GM23338 (cell line): ENCODE data around the gene ZNF185. TPM values are rescaled to one million over a fixed set of nuclear protein-coding genes. Genes with fewer than 3 reads are reported as not detected.

ENCODE experiments used
- ATAC-seq: fragments of 200-7000 bp; cut with Tn5 transposase; 3 replicates; pipeline ENCODE4 v1.9.1; 2020
- DNase-seq: peaks from one replicate; pipeline ENCODE4 v3.0.0-alpha.2; 2015; ENCODE audit warnings: low spot score
- H2AFZ ChIP-seq: fragments of 200-600 bp; sonication (generic); 2 replicates; pipeline ENCODE4 v1.8.0; 2016; ENCODE audit warnings: antibody characterized with exemption, mild to moderate bottlenecking, moderate library complexity
- H3F3A ChIP-seq: fragments of 200-600 bp; sonication (generic); replicated peaks from 2 replicates; pipeline ENCODE4 v1.8.0; 2017; ENCODE audit warnings: antibody characterized with exemption, mixed run types, low read depth
- H3K27ac ChIP-seq: fragments of 200-600 bp; sonication (generic); 2 replicates; pipeline ENCODE4 v1.6.1; 2016; ENCODE audit warnings: low read depth
- H3K27me3 ChIP-seq: fragments of 200-600 bp; sonication (generic); 2 replicates; pipeline ENCODE4 v1.8.0; 2016; ENCODE audit warnings: mild to moderate bottlenecking, mixed run types, moderate library complexity; ENCODE audit not compliant: insufficient read depth
- H3K36me3 ChIP-seq: fragments of 200-600 bp; sonication (generic); 2 replicates; pipeline ENCODE4 v1.8.0; 2016; ENCODE audit warnings: mild to moderate bottlenecking; ENCODE audit not compliant: insufficient read depth
- H3K4me1 ChIP-seq: fragments of 200-600 bp; sonication (generic); 2 replicates; pipeline ENCODE4 v1.8.0; 2016; ENCODE audit warnings: mild to moderate bottlenecking, moderate library complexity; ENCODE audit not compliant: insufficient read depth
- H3K4me2 ChIP-seq: fragments of 200-600 bp; sonication (generic); 2 replicates; pipeline ENCODE4 v1.7.1; 2017; ENCODE audit warnings: mixed run types
- H3K4me3 ChIP-seq: fragments of 200-600 bp; sonication (generic); 2 replicates; pipeline ENCODE4 v1.6.1; 2016; ENCODE audit warnings: mixed run types
- H3K79me2 ChIP-seq: fragments of 200-600 bp; sonication (generic); replicated peaks from 2 replicates; pipeline ENCODE4 v1.8.0; 2017; ENCODE audit warnings: mild to moderate bottlenecking; ENCODE audit not compliant: insufficient read depth
- H3K9me2 ChIP-seq: fragments of 200-600 bp; sonication (generic); 2 replicates; pipeline ENCODE4 v1.8.0; 2017; ENCODE audit not compliant: insufficient read depth
- H4K20me1 ChIP-seq: fragments of 200-600 bp; sonication (generic); replicated peaks from 2 replicates; pipeline ENCODE4 v1.8.0; 2017; ENCODE audit warnings: mild to moderate bottlenecking; ENCODE audit not compliant: insufficient read depth
- H3K27ac Mint-ChIP-seq: 2 replicates; pipeline ENCODE4 v1.8.0; 2020; ENCODE audit warnings: inconsistent platforms, mild to moderate bottlenecking, moderate library complexity, mixed read lengths
- H3K27me3 Mint-ChIP-seq: 3 replicates; pipeline ENCODE4 v1.8.0; 2022; ENCODE audit warnings: low read depth, mild to moderate bottlenecking, moderate library complexity, mixed read lengths, inconsistent platforms; ENCODE audit not compliant: insufficient read depth, poor library complexity
- H3K36me3 Mint-ChIP-seq: 3 replicates; pipeline ENCODE4 v1.8.0; 2021; ENCODE audit warnings: low read depth, mild to moderate bottlenecking, inconsistent platforms, moderate library complexity, mixed read lengths
- H3K4me1 Mint-ChIP-seq: 3 replicates; pipeline ENCODE4 v1.8.0; 2020; ENCODE audit warnings: mild to moderate bottlenecking, inconsistent platforms, mixed read lengths
- H3K4me3 Mint-ChIP-seq: 3 replicates; pipeline ENCODE4 v1.8.0; 2021; ENCODE audit warnings: moderate library complexity, mild to moderate bottlenecking, inconsistent platforms, mixed read lengths
- H3K9me3 Mint-ChIP-seq: 3 replicates; pipeline ENCODE4 v1.8.0; 2020; ENCODE audit warnings: moderate library complexity, mild to moderate bottlenecking, inconsistent platforms, mixed read lengths
- CREB1 ChIP-seq: fragments of 250-450 bp; sonication (Bioruptor Pico); IDR thresholded peaks from 2 replicates; pipeline ENCODE4 v1.5.0; 2020; ENCODE audit warnings: low read depth, mild to moderate bottlenecking, moderate library complexity
- EZH2 ChIP-seq: fragments of 200-600 bp; sonication (generic); IDR thresholded peaks from one replicate; pipeline ENCODE4 v1.8.0; 2017; ENCODE audit warnings: antibody characterized with exemption, mild to moderate bottlenecking, low read depth; ENCODE audit not compliant: unreplicated experiment
- EZH2phosphoT487 ChIP-seq: fragments of 200-600 bp; sonication (generic); IDR thresholded peaks from one replicate; pipeline ENCODE4 v1.8.1; 2018; ENCODE audit warnings: antibody characterized with exemption; ENCODE audit not compliant: unreplicated experiment
- JUNB ChIP-seq: IDR thresholded peaks from one replicate; pipeline ENCODE4 v1.6.1; 2016; ENCODE audit warnings: antibody characterized with exemption; ENCODE audit not compliant: unreplicated experiment
- NANOG ChIP-seq: IDR thresholded peaks from 2 replicates; pipeline ENCODE4 v1.6.1; 2016; ENCODE audit warnings: antibody characterized with exemption, borderline replicate concordance
- POLR2AphosphoS5 ChIP-seq: IDR thresholded peaks from 2 replicates; pipeline ENCODE4 v1.6.1; 2016; ENCODE audit warnings: antibody characterized with exemption, low read depth
- REST ChIP-seq: IDR thresholded peaks from one replicate; pipeline ENCODE4 v1.6.1; 2018; ENCODE audit warnings: antibody characterized with exemption; ENCODE audit not compliant: unreplicated experiment
- STAT1 ChIP-seq: IDR thresholded peaks from one replicate; pipeline ENCODE4 v1.6.1; 2016; ENCODE audit warnings: antibody characterized with exemption; ENCODE audit not compliant: unreplicated experiment
- ZNF114 ChIP-seq: fragments of 250-450 bp; sonication (Bioruptor Pico); IDR thresholded peaks from 2 replicates; pipeline ENCODE4 v1.5.0; 2020; ENCODE audit warnings: mild to moderate bottlenecking, moderate library complexity
- ZNF331 ChIP-seq: fragments of 250-450 bp; sonication (Bioruptor Pico); IDR thresholded peaks from 2 replicates; pipeline ENCODE4 v1.5.0; 2020; ENCODE audit warnings: low read depth, mild to moderate bottlenecking, moderate library complexity
- polyA plus RNA-seq: library from polyadenylated mRNA; unstranded; fragments of >200 nt; fragmentation: Nextera tagmentation; extraction: Ambion mirVana; gene quantifications from 2 replicates; pipeline ENCODE4 v1.2.1, GENCODE V29; 2016
- total RNA-seq: library from RNA; depleted of rRNA; stranded (reverse); fragments of >200 nt; shearing (Covaris generic); gene quantifications from 2 replicates; pipeline ENCODE4 v1.2.3, GENCODE V29; 2014
- TF ChIP-seq, protein P1 (sequence below): IDR thresholded peaks from 2 replicates; pipeline ENCODE4 v1.6.1; 2016; ENCODE audit warnings: antibody characterized with exemption

Gene ZNF185
- total and polyA plus RNA-seq, 2 experiments from 2014 or later: 2.9 to 7.8 TPM

- TF ChIP-seq, protein P1, sequence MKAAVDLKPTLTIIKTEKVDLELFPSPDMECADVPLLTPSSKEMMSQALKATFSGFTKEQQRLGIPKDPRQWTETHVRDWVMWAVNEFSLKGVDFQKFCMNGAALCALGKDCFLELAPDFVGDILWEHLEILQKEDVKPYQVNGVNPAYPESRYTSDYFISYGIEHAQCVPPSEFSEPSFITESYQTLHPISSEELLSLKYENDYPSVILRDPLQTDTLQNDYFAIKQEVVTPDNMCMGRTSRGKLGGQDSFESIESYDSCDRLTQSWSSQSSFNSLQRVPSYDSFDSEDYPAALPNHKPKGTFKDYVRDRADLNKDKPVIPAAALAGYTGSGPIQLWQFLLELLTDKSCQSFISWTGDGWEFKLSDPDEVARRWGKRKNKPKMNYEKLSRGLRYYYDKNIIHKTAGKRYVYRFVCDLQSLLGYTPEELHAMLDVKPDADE: no peak
- TF ChIP-seq NANOG (no peak), EZH2phosphoT487 (no peak), REST (no peak)
Measured at GRCh38 chrX:152905081-152905420, 7.2 kb downstream of the ZNF185 start (continued).

- no peaks in the 10 kb centered on the region for H3K36me3 ChIP-seq
- no peak overlapping the region for H2AFZ ChIP-seq
- no peaks in the 10 kb centered on the region for H4K20me1 ChIP-seq
- Mint-ChIP-seq H3K36me3 (no peaks in the 10 kb centered on the region), H3K4me3 (peak overlapping the region; percentile 74), H3K4me1 (peaks cover 18% of the 10 kb centered on the region), H3K27me3 (peaks cover 4% of the 10 kb centered on the region), H3K27ac (no peak overlapping the region; the same call in 1 of the 2 replicates), H3K9me3 (no peaks in the 10 kb centered on the region; the same call in 2 of the 3 replicates)
- H3K4me3 ChIP-seq: peak overlapping the region; percentile 45
- H3F3A ChIP-seq: no peaks in the 10 kb centered on the region
- no peaks in the 10 kb centered on the region for H3K79me2 ChIP-seq
- H3K27me3 ChIP-seq: no peaks in the 10 kb centered on the region
- peaks cover 8% of the 10 kb centered on the region; the same call in 1 of the 2 replicates for H3K4me1 ChIP-seq
- DNase-seq (peak; percentile 76), ATAC-seq (peak; percentile 86)
- TF ChIP-seq ZNF331 (CRISPR knock-in tag): no peak
- TF ChIP-seq, protein P1: no peak
- no peak for TF ChIP-seq STAT1
- no peak for TF ChIP-seq ZNF114 (CRISPR knock-in tag)
- no peak for TF ChIP-seq NANOG
- TF ChIP-seq POLR2AphosphoS5: peak; percentile 18; the same call in 1 of the 2 replicates
- TF ChIP-seq JUNB: no peak
- TF ChIP-seq EZH2: no peak
- TF ChIP-seq CREB1 (CRISPR knock-in tag): peak; percentile 55
- no peak overlapping the region for H3K27ac ChIP-seq
- H3K9me2 ChIP-seq: no peaks in the 10 kb centered on the region
- peak overlapping the region; percentile 63 for H3K4me2 ChIP-seq
Measured at GRCh38 chrX:152907084-152907651, 9.3 kb downstream of the ZNF185 start.
